Measurements from ENCODE around the gene GFOD1. TPM values are rescaled to one million over a fixed set of nuclear protein-coding genes. Genes with fewer than 3 reads are reported as not detected.
A peak's percentile ranks its signal among the peaks of the same experiment; 100 is the strongest.

The GFOD1 gene
- total RNA-seq, 4 donors from 2014 or later, result 7.3 to 15.9 (median 12.4) TPM

DNA sequence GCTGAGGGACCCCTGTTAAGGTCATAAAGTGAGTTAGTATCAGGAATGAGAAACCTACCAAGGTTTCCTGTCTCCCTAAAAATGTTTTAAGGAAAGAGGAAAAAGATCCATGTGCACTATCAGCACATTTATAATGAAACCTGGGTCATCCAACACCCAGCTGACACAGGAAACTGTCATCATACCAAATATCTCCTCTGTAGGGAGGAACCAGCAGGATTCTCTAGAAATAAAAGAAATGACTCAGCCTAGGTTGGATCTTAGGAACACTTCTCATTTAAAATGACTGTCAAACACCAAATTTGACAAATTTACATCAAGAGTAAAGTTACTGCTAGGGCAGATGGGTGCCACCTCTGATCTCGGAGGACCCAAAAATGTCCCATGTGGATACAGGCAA lies 21.7 kb downstream of the GFOD1 start:
- no peak for TF ChIP-seq POLR2A (IDR thresholded peaks at IDR 0.05)
- TF ChIP-seq, protein P1, sequence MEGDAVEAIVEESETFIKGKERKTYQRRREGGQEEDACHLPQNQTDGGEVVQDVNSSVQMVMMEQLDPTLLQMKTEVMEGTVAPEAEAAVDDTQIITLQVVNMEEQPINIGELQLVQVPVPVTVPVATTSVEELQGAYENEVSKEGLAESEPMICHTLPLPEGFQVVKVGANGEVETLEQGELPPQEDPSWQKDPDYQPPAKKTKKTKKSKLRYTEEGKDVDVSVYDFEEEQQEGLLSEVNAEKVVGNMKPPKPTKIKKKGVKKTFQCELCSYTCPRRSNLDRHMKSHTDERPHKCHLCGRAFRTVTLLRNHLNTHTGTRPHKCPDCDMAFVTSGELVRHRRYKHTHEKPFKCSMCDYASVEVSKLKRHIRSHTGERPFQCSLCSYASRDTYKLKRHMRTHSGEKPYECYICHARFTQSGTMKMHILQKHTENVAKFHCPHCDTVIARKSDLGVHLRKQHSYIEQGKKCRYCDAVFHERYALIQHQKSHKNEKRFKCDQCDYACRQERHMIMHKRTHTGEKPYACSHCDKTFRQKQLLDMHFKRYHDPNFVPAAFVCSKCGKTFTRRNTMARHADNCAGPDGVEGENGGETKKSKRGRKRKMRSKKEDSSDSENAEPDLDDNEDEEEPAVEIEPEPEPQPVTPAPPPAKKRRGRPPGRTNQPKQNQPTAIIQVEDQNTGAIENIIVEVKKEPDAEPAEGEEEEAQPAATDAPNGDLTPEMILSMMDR (IDR thresholded peaks at IDR 0.05), result no peak
- 84 to 97% methylated on average over 1 of the region's 1 CpG for whole genome bisulfite sequencing, 2 donors
- no peak for DNase-seq (ENCODE audit: low spot score in 2 of 2)
- intact Hi-C loops (cut with DNase I; ENCODE audit: low total_unique reads), result no loop called here
- H3K4me3 ChIP-seq (ENCODE audit: low read depth, poor library complexity, severe bottlenecking), result no peak overlapping the region

DNA sequence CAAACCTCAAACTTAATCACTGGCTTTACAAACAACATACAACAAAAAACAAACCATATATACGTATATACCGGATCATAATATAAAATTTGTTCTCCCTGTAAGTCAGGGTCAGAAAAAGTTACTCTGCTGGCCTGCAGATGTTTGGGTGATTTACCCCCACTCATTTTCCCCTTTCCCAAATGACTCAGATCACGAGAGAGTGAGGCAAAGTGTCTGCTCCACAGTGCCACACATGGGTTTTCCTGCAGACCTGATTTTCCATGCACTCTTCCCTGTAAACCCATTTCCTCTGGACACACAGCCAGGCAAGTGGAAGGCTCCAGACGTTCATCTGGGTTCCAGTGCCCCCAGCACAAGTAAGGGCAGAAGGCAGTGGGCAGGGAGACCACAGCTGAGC lies 23.5 kb downstream of the GFOD1 start:
- intact Hi-C loops (cut with DNase I; ENCODE audit: low total_unique reads), result no loop called here
- no peak overlapping the region for H3K4me3 ChIP-seq (ENCODE audit: low read depth, poor library complexity, severe bottlenecking)
- TF ChIP-seq, protein P1 (IDR thresholded peaks at IDR 0.05), result no peak
- no peak for TF ChIP-seq POLR2A (IDR thresholded peaks at IDR 0.05)
- DNase-seq (ENCODE audit: low spot score in 2 of 2), result no peak
- WGBS, 2 donors, result 69 to 78% methylated on average over 4 of the region's 4 CpGs

DNA sequence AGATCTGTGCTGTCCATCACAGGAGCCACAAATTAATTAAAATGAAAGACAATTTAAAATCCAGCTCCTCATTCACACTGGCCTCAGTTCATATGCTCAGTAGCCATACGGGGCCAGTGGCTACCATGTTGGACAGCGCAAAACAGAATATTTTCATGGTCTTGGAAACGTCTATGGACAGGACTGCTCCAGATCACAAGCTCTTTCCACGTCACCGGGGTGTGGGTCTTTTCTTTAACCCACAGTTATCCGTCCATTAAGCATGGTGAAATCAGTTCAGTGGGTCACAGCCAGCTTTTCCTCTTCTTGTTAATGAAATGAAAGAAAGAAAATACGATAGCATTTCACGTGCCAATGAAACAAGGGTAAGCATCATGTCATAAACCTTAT lies 24.1 kb downstream of the GFOD1 start:
- H3K4me3 ChIP-seq (ENCODE audit: low read depth, poor library complexity, severe bottlenecking), result no peak overlapping the region
- DNase-seq (ENCODE audit: low spot score in 2 of 2), result peak in 1 of 2 donors; percentile 49
- 65 to 80% methylated on average over 8 of the region's 8 CpGs for WGBS, 2 donors
- intact Hi-C loops (cut with DNase I; ENCODE audit: low total_unique reads), result no loop called here
- no peak for TF ChIP-seq POLR2A (IDR thresholded peaks at IDR 0.05)
- TF ChIP-seq, protein P1 (IDR thresholded peaks at IDR 0.05), result no peak

DNA sequence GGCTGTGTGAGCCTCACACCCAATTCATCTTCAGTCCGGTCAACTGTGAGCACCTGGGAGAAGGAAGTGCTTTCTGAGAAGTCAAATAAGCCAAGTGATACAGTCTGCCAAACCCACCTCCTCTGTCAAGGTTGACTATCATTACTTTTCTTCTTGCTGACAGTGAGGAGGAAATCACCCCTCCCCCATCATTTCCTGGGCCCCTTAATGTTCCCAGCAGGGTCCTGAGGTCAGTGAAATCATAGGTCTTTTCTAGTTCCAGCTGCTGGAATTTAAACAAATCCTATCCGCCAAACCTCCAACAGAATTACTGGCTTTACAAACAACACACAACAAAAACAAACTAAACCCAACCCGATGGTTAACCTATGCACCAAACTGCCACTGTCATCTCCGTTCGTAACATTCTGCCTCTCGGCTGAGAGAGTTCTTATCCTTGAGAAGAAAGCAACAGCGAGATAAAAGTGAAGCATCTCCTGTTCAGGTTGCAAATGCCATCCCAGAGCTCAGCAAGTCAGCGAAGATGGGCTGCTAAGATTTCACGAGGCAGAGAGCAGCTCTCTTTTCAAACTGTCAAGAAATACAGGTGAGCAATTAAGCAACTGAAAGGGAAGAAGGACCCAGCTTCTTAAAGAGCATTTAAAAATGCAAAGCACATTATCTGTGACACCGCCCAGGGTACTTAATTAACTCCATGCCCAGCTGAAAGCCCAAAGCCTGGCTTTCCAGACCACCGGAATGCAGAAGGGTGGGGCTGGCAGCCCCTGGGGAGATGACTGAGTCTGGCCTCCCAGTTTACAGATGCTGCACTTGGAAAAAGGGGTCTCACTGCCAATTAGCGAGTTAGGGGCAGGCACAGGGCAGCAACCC lies 24.7 kb downstream of the GFOD1 start:
- H3K4me3 ChIP-seq (ENCODE audit: low read depth, poor library complexity, severe bottlenecking), result no peak overlapping the region
- intact Hi-C loops (cut with DNase I; ENCODE audit: low total_unique reads), result no loop called here
- TF ChIP-seq, protein P1 (IDR thresholded peaks at IDR 0.05), result no peak
- no peak for TF ChIP-seq POLR2A (IDR thresholded peaks at IDR 0.05)
- WGBS, 2 donors, result 71 to 78% methylated on average over 12 of the region's 12 CpGs
- DNase-seq (ENCODE audit: low spot score in 2 of 2), result peak in 1 of 2 donors; percentile 58

DNA sequence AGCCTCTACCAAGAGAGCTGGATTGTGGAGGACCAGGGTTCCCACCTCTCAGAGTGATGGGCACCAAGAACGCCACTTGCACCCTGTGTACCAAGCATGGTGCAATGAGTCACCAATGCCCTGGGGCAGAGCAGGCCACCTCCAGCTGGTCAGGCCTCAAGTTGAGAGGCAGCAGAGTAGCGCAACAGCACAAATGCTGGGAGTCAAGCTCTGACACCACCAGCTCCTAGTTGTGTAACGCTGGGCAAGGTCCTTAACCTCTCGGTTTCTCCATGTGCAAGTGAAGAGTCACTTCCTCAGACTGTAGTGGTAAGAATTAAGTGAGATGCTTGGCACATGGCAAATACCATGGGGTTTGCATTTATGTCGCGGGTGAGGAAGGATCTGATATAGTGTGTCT lies 25.6 kb downstream of the GFOD1 start:
- TF ChIP-seq, protein P1 (IDR thresholded peaks at IDR 0.05), result no peak
- peak in 1 of 2 donors; percentile 79 for DNase-seq (ENCODE audit: low spot score in 2 of 2)
- 66 to 88% methylated on average over 5 to 6 of the region's 6 CpGs for WGBS, 2 donors
- intact Hi-C loops (cut with DNase I; ENCODE audit: low total_unique reads), result no loop called here
- H3K4me3 ChIP-seq (ENCODE audit: low read depth, poor library complexity, severe bottlenecking), result no peak overlapping the region
